GM21737 (cell line): ENCODE data around the gene THAP5.

Source experiments
- ATAC-seq: cut with Tn5 transposase; IDR thresholded peaks from one replicate; pipeline ENCODE4 v1.9.1; 2021; ENCODE audit warnings: mild to moderate bottlenecking, moderate library complexity; ENCODE audit not compliant: unreplicated experiment

Gene THAP5

DNA sequence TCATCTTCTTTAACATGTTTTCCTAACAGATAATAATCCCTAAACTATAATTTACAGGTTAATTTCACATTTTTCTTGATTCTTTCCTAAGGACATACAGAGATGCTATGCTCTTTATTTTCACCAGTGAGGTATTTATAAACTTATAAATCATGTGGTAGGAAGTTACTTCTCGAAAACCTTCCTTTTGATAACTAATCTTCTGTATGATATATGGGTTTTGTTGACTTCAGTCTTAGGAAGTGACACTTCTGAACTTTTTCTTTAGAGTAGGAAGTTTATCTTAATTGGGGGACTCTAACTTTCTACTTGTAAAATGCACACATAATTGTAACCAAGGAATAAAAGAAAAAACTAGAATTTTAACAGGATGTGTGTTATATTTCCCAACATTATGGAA, 33.8 kb downstream of the THAP5 start:
- ATAC-seq = no peak

DNA sequence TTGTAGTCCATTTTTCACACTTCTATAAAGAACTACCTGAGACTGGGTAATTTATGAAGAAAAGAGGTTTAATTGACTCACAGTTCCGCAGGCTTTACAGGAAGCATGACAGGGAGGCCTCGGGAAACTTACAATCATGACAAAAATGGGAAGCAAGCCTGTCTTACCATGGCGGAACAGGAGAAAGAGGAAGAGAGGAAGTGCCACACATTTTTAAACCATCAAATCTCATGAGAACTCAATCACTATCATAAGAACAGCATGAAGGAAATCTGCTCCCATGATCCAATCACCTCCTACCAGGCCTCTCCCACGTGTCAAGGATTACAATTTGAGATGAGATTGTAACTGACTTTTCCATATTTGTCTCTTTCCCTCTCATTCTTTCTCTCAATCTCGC, 34.2 kb downstream of the THAP5 start:
- ATAC-seq = no peak

DNA sequence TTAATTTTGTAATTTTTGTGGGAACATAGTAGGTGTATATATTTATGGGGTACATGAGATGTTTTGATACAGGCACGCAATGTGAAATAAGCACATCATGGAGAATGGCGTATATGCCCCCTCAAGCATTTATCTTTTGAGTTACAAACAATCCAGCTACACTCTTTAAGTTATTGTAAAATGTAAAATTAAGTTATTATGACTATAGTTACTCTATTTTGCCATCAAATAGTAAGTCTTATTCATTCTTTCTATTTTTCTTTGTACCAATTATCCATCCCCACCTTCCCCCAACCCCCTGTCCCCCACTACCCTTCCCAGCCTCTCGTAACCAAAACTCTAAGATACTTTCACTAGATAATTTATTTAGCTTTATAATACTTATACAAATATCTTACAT, 35.8 kb downstream of the THAP5 start:
- no peak for ATAC-seq

DNA sequence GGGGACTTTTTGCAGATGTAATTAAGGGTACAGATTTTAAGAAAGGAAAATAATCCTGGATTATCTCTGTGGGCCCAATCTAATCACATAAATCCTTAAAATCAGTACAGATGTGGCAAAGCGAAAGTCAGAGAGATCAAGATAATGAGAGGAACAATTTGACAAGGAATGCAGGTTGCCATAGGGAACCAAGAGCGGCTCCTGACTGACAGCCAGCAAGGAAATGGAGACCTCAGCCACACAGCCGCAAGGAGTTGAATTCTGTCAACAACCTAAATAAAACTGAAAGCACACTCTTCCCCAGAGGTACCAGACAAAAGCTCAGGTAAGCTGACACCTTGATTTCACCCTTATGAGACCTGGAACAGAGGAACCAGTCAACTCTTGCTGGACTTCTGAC, 40.2 kb downstream of the THAP5 start:
- no peak for ATAC-seq

DNA sequence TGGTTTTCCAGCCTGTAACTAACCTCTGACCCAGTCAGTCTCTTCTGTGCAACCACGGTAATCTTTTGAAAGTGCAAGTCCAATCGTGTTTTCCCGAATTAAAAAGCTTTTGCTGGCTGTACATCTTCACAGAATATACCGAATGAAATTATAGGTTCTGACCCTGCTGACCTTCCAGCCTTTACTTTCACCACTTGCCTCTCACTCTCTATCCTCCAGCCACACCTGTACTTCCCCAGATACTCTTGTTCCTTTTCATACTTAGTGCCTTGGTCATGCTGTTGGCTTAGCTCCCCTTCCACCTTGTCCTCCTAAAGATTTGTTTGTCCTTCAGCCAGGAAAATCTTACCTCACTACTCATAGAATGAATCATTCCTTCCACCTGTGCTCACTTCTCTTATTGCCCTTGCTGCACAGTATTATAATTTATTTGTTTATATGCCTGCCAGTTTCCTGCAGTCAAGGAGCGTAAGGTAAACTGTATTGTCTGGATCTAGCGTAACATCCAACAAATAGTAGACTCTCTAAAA, 41.3 kb downstream of the THAP5 start:
- ATAC-seq = no peak

DNA sequence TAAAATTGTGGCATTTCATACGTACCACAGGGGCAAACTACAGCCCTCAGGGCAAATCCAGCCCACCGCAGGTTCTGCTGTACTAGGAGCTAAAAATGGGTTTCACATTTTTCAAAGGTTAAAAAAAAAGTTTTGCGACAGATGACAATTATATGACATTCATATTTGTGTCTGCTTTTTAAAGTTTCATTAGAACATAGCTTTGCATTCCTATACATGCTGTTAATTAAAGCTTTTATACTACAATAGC, 42.8 kb downstream of the THAP5 start:
- no peak for ATAC-seq

DNA sequence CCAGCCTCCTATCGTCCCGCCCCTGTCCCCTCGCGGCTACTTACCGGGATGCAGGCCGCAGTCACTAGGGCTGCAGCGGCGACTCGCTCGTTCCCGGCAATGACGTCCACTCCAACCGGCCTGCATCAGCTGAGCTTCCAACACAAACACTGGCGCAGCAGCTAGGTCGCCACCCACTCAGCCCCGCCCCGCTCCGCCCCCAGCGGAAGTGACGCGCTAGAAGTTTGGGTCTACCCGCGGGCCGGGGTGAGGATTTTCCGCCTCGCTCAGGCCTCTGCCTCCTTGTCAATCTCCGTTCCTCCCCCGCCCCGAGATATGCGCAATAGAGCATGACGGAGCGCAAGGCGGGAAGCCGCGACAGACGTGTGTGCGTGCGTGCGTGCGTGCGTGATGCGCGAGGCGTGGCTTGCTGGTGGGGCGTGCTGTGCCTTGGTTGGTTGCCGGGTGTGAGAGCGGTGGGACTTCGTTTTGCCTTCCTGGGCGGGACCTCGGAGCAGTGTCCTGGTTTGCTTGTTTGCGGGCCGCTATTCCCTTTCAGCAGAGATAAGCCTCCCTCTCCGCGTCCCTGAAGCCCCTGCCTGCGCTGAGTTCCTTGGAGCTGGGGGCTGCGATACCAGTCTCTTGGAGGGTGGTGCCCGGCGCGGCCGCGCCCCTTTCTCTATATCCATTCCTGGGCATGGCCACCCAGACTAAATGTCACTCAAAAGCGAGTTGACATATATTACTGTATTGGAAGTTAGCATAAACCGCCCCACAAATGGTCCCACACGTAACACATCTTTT, 43.3 kb downstream of the THAP5 start, which contains the start of gene PNPLA8:
PNPLA8 (minus strand) TSS at position 151 of the 783 bp plus-strand sequence. CDS start 10,644 bp downstream, outside the sequence.
- ATAC-seq = peak; percentile 95

DNA sequence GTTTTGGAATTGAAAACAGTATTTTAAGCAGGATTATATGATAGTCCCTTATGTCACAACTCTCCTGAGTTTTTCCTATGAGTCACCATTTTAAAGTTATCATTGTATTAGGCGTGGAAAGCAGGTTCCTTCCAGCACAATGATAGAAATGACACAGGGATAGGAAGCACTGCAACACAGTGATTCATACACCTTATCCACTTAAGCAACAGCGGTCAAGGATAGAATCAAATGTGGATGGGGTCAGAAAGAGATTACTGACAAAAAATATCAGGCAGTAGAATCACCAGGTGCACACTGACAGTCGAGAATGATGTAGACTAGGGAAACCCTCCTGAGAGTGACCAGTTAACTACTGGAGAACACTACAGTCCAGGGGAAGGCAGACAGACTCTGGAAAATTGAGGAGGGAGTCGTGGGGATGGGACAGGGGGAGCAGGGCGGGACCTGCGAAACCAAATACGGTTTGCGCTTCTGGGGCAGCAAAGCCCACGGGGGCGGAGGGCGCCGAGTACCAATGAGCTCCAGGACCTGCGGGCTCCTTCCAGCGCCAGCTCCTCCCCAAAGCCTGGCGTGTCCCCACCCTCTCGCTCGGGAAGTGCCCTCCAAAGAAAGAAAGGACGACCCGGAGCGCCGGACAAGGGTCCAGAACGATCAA, 44.0 kb downstream of the THAP5 start:
- ATAC-seq = peak; percentile 44

DNA sequence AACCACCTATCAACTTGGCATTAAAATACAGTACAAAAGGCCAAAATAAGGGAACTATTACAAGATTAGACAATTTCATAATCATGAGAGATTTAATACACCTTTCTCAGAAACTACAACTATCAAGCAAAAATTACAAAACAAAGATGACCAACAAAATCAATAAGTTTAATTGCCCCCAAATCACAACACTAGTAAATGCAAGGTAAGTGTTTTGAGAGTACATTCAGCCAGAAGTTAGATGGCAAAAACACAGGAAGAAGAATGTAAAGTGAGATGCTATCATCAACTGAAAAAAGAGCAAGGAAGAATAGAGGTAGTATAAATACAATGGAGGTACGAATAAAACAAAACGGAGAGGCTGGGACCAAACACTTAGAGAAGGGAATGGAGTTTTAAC, 46.7 kb downstream of the THAP5 start:
- no peak for ATAC-seq

DNA sequence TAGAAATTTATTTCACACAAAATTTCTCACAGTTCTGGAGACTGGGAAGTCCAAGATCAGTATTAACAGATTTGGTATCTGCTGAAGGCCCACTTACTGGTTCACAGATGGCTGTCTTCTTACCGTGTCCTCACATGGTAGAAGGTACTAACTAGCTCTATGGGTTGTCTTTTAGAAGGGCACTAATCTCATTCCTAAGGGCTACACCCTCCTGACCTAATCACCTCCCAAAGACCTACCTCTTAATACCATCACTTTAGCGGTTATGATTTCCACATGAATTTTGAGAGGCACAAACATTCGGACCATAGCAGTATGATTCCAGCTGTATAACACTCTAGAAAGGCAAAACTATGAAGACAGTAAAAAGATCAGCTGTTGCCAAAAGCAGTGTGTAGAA, 51.6 kb downstream of the THAP5 start:
- ATAC-seq = no peak

DNA sequence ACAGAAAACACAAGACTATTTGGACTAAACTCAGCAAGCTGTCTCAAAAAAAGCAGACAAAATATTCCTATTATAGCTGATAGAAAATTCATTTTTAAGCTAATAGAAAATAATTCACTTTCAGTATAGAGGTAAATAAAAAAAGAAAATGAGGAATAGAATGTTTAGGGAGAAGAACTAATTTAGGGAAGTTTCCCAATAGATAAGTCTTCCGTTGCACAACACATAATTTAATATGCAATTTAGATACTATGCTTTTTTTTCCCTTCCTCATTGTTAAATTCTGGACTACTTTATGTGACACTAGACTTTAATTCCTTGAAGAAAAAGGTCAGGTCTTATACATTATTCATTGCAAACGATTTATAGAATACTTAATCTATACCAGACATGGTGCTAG, 53.9 kb downstream of the THAP5 start:
- no peak for ATAC-seq

DNA sequence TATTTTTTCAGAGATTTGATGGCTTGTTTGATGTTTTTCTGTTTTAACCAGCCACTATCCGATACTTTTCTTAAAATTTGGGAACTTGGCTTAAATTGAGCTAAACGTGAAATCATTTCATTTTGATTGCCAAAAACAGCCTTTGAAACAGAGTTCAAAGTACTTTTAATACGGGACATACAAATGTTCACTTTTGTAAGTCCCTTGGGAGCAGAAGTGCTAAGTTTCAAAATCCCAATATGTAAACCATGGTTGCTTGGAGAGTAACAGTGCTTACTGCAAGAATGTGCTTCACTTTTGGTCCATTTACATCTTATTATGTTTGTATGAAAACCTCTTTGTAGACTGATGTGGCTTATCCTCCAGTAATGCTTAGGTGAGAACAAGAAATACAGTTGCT, 54.5 kb downstream of the THAP5 start:
- ATAC-seq = no peak
